Endodermal cell (in vitro differentiated cells): ENCODE measurements around the gene FLCN. TPM values are rescaled to one million over a fixed set of nuclear protein-coding genes. Genes with fewer than 3 reads are reported as not detected.

ENCODE experiments used
- DNase-seq: peaks from one replicate; pipeline ENCODE4 v3.0.0-alpha.2; 2017
- H3K27ac ChIP-seq: 2 replicates; pipeline ENCODE4 v1.5.1; 2013; ENCODE audit warnings: mild to moderate bottlenecking, low read depth, low read length, moderate library complexity
- H3K27me3 ChIP-seq: 2 replicates; pipeline ENCODE4 v1.6.1; 2013; ENCODE audit warnings: mild to moderate bottlenecking, low read length, moderate library complexity; ENCODE audit not compliant: insufficient read depth, control insufficient read depth, poor library complexity, severe bottlenecking
- H3K36me3 ChIP-seq: 2 replicates; pipeline ENCODE4 v1.7.0; 2013; ENCODE audit warnings: mild to moderate bottlenecking, low read length, moderate library complexity; ENCODE audit not compliant: control insufficient read depth, insufficient read depth
- H3K4me1 ChIP-seq: one replicate; pipeline ENCODE4 v1.7.0; 2013; ENCODE audit warnings: low read length; ENCODE audit not compliant: control insufficient read depth, insufficient read depth
- H3K4me3 ChIP-seq: 2 replicates; pipeline ENCODE4 v1.5.1; 2013; ENCODE audit warnings: mild to moderate bottlenecking, low read length, moderate library complexity
- H3K9ac ChIP-seq: 2 replicates; pipeline ENCODE4 v1.6.1; 2013; ENCODE audit warnings: mild to moderate bottlenecking, low read length, moderate library complexity; ENCODE audit not compliant: poor library complexity, severe bottlenecking; ENCODE audit errors: extremely low read depth
- H3K9me3 ChIP-seq: 2 replicates; pipeline ENCODE4 v1.6.1; 2013; ENCODE audit warnings: mild to moderate bottlenecking, low read length, moderate library complexity; ENCODE audit not compliant: control insufficient read depth
- H3K27ac Mint-ChIP-seq: 2 replicates; pipeline ENCODE4 v1.8.0; 2020; ENCODE audit warnings: mixed read lengths
- H3K27me3 Mint-ChIP-seq: 2 replicates; pipeline ENCODE4 v1.8.0; 2021; ENCODE audit warnings: mild to moderate bottlenecking, mixed read lengths; ENCODE audit not compliant: insufficient read depth
- H3K36me3 Mint-ChIP-seq: 2 replicates; pipeline ENCODE4 v1.8.0; 2020; ENCODE audit warnings: low read depth, mixed read lengths
- H3K4me1 Mint-ChIP-seq: 2 replicates; pipeline ENCODE4 v1.8.0; 2020; ENCODE audit warnings: mixed read lengths
- H3K4me3 Mint-ChIP-seq: 2 replicates; pipeline ENCODE4 v1.8.0; 2020; ENCODE audit warnings: mild to moderate bottlenecking, moderate library complexity, mixed read lengths
- H3K9me3 Mint-ChIP-seq: 2 replicates; pipeline ENCODE4 v1.8.0; 2020; ENCODE audit warnings: mild to moderate bottlenecking, mixed read lengths
- CTCF ChIP-seq: fragments of 200-600 bp; sonication (generic); conservative IDR thresholded peaks from 2 replicates; pipeline ENCODE4 v1.5.0; 2021; ENCODE audit warnings: antibody characterized with exemption, mild to moderate bottlenecking
- WGBS, 2 experiments: methylation state at CpG; one replicate each; pipeline versions ENCODE4 v1.1.5 to v1.1.7; 2013; ENCODE audit warnings: missing lambda C conversion rate in 2 of 2, mixed read lengths in 1 of 2; ENCODE audit not compliant: insufficient coverage in 1 of 2, insufficient read length in 1 of 2; 5-methylcytosine and 5-hydroxymethylcytosine counted together
- total RNA-seq, 2 donors: library from RNA; stranded (reverse); fragmentation: NEBNext Ultra II Directional in 1 of 2; extraction: Animal tissue kit (Norgen Biotek cat#: 25700) in 1 of 2; gene quantifications; 2 replicates in 1 of 2; 3 replicates in 1 of 2; pipeline ENCODE4 v1.2.1, GENCODE V29; 2021

FLCN gene
- total RNA-seq, 2 donors from 2014 or later, result 41.8 to 47.2 TPM

DNA sequence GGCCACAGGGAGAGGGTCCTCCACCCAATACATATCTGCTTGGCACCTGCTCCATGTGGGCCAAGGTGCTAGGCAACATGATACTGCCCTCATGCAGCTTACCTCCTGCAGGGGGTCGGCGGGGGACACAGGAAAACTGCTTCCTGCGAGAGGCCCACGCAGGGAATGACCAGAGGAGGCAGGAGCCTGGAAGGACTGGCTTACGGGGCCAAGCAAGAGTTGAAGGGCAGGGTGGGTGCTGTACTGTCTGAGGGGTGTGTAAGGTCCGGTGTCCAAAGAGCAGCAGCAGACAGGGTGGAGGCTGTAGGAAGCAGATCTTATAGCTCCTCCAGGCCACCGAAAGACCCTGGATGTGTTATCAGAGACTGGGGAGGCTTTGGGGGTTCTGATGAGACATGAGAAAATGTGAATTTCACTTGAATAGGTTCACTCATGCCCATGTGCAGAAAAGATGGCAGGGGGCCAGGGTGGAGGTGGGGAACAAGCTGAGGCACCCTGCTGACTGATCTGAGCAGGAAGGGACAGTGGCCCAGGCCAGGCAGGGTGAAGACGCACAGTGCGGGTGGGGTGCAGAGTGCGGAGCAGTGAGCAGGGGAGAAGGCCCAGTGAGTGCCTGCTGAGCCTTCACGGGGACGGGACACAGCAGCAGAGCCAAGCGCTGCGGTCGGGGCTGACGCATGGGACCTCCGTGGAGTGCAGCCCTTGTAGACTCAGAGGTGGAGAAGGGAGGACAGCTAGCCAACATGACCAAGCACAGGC lies 8.3 kb downstream of the FLCN start:
- Histone ChIP-seq H3K9ac (no peak overlapping the region), H3K27me3 (no peaks in the 10 kb centered on the region), H3K9me3 (no peaks in the 10 kb centered on the region), H3K4me1 (no peaks in the 10 kb centered on the region), H3K4me3 (no peak overlapping the region), H3K27ac (no peak overlapping the region), H3K36me3 (peaks cover 88% of the 10 kb centered on the region)
- Mint-ChIP-seq H3K4me3 (no peak overlapping the region), H3K9me3 (no peaks in the 10 kb centered on the region), H3K36me3 (peaks cover 81% of the 10 kb centered on the region), H3K4me1 (no peaks in the 10 kb centered on the region), H3K27me3 (no peaks in the 10 kb centered on the region), H3K27ac (peak overlapping the region; percentile 64)
- no peak for DNase-seq
- WGBS, 2 experiments, result 94 to 95% methylated on average over 9 to 17 of the region's 17 CpGs
- TF ChIP-seq CTCF, result no peak

DNA sequence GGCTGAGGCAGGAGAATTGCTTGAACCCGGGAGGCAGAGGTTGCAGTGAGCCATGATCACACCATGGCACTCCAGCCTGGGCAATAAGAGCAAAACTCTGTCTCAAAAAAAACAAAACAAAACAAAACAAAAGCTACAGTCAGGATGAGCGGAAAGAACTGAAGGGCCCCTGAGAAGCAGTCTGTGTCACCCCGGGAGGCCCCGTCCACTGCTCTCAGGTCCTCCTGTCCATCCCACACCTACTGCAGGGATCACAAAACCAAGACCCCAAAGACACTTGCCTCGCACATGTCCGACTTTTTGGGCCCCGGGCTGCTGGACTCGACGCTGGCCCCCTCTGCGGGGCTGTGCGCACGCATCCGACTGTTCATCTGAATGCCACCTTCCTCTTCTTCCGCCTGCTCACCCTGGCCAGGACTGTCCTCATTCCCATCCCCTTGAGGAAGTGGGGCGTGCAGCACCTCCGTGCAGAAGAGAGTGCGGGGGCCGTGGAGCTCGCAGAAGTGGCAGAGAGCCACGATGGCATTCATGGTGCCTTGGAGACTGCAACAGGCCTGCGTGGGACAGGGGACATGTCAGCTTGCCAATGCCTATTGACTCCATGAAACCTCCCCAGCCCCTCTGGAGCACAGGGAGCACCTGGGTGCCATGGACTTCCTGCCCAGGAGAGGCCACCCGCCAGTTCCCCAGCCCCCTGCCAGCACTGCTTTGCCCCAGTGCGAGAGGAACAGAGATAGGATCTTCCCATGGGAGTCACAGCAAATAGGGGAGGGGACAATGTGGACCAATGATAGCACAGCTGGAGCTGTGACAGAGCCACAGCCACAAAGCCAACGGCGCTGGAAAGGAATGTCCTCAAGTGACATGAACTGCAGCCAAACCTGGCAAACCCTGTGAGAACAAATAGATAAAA lies 9.1 kb downstream of the FLCN start:
- Mint-ChIP-seq H3K36me3 (peaks cover 89% of the 10 kb centered on the region), H3K9me3 (no peaks in the 10 kb centered on the region)
- H3K9ac ChIP-seq, result no peak overlapping the region

More for the DNA sequence above, 9.1 kb downstream of the FLCN start:
- H3K4me1 Mint-ChIP-seq, result no peaks in the 10 kb centered on the region
- H3K27ac Mint-ChIP-seq, result no peak overlapping the region
- TF ChIP-seq CTCF, result no peak
- Histone ChIP-seq H3K36me3 (peaks cover 94% of the 10 kb centered on the region), H3K27me3 (no peaks in the 10 kb centered on the region), H3K4me3 (no peak overlapping the region), H3K4me1 (no peaks in the 10 kb centered on the region), H3K27ac (no peak overlapping the region), H3K9me3 (no peaks in the 10 kb centered on the region)
- peak; percentile 47 for DNase-seq
- 95 to 97% methylated on average over 21 to 25 of the region's 25 CpGs for WGBS, 2 experiments
- H3K4me3 Mint-ChIP-seq, result no peak overlapping the region
- no peaks in the 10 kb centered on the region for H3K27me3 Mint-ChIP-seq
